K562 (cell line): ENCODE measurements around the gene DENND6A.

Experiments used
- CTCF ChIP-seq, 3 experiments: IDR thresholded peaks in 2 of 3; conservative IDR thresholded peaks in 1 of 3; 2 replicates each; pipeline ENCODE4 v1.5.1; 2011 to 2012; ENCODE audit warnings: low read length in 3 of 3, mild to moderate bottlenecking in 3 of 3, control low read depth in 2 of 3, improper control_type of control experiment in 1 of 3, inconsistent platforms in 1 of 3, low read depth in 1 of 3, mixed read lengths in 1 of 3, moderate library complexity in 1 of 3; ENCODE audit not compliant: insufficient read depth in 2 of 3
- E2F5 ChIP-seq: sonication (generic); formaldehyde crosslinking; IDR thresholded peaks from 2 replicates; pipeline ENCODE4 v1.8.0; 2022; ENCODE audit warnings: mild to moderate bottlenecking, missing genetic modification reagents
- POLR2A ChIP-seq: fragments of 450-650 bp; conservative IDR thresholded peaks from 2 replicates; pipeline ENCODE4 v1.6.1; 2016
- USF2 ChIP-seq: sonication (generic); formaldehyde crosslinking; IDR thresholded peaks from 2 replicates; pipeline ENCODE4 v1.5.0; 2020; ENCODE audit warnings: missing genetic modification reagents
- ZNF507 ChIP-seq: conservative IDR thresholded peaks from 2 replicates; pipeline ENCODE4 v1.6.1; 2017; ENCODE audit warnings: missing genetic modification characterization, missing compliant biosample characterization
- ZNF77 ChIP-seq: fragments of 250-450 bp; sonication (Bioruptor Pico); IDR thresholded peaks from 2 replicates; pipeline ENCODE4 v1.5.0; 2020
- TF ChIP-seq, protein P1 (sequence below): fragments of 250-450 bp; sonication (Bioruptor Pico); IDR thresholded peaks from 2 replicates; pipeline ENCODE4 v1.4.0; 2020; ENCODE audit warnings: mild to moderate bottlenecking, moderate library complexity
- TF ChIP-seq, protein P2 (sequence below): fragments of 450-650 bp; formaldehyde crosslinking; IDR thresholded peaks from 2 replicates; pipeline ENCODE4 v1.4.0; 2022; ENCODE audit warnings: missing genetic modification characterization
- TF ChIP-seq, protein P3 (sequence below): IDR thresholded peaks from 3 replicates; pipeline ENCODE4 v1.6.1; 2011; ENCODE audit warnings: borderline replicate concordance, mild to moderate bottlenecking; ENCODE audit not compliant: insufficient read length, insufficient read depth
- TF ChIP-seq, protein P4 (sequence below), 2 experiments: fragments of 450-650 bp; IDR thresholded peaks; 2 replicates each; pipeline ENCODE4 v1.6.1; 2016; ENCODE audit warnings: mild to moderate bottlenecking in 2 of 2, borderline replicate concordance in 1 of 2, low read depth in 1 of 2, moderate library complexity in 1 of 2

- no peak for TF ChIP-seq ZNF507 (tag)
- no peak for TF ChIP-seq USF2 (CRISPR knock-in tag)
- TF ChIP-seq CTCF (IDR thresholded peaks at IDR 0.05 in 2 of 3, conservative IDR thresholded peaks at IDR 0.05 in 1 of 3; ENCODE audit: insufficient read depth in 2 of 3, low read depth in 1 of 3, low read length in 3 of 3) = no peak
- no peak for TF ChIP-seq E2F5 (CRISPR knock-in tag)
- TF ChIP-seq, protein P1, sequence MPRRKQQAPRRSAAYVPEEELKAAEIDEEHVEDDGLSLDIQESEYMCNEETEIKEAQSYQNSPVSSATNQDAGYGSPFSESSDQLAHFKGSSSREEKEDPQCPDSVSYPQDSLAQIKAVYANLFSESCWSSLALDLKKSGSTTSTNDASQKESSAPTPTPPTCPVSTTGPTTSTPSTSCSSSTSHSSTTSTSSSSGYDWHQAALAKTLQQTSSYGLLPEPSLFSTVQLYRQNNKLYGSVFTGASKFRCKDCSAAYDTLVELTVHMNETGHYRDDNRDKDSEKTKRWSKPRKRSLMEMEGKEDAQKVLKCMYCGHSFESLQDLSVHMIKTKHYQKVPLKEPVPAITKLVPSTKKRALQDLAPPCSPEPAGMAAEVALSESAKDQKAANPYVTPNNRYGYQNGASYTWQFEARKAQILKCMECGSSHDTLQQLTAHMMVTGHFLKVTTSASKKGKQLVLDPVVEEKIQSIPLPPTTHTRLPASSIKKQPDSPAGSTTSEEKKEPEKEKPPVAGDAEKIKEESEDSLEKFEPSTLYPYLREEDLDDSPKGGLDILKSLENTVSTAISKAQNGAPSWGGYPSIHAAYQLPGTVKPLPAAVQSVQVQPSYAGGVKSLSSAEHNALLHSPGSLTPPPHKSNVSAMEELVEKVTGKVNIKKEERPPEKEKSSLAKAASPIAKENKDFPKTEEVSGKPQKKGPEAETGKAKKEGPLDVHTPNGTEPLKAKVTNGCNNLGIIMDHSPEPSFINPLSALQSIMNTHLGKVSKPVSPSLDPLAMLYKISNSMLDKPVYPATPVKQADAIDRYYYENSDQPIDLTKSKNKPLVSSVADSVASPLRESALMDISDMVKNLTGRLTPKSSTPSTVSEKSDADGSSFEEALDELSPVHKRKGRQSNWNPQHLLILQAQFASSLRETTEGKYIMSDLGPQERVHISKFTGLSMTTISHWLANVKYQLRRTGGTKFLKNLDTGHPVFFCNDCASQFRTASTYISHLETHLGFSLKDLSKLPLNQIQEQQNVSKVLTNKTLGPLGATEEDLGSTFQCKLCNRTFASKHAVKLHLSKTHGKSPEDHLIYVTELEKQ (CRISPR knock-in tag) = no peak
- TF ChIP-seq, protein P2, sequence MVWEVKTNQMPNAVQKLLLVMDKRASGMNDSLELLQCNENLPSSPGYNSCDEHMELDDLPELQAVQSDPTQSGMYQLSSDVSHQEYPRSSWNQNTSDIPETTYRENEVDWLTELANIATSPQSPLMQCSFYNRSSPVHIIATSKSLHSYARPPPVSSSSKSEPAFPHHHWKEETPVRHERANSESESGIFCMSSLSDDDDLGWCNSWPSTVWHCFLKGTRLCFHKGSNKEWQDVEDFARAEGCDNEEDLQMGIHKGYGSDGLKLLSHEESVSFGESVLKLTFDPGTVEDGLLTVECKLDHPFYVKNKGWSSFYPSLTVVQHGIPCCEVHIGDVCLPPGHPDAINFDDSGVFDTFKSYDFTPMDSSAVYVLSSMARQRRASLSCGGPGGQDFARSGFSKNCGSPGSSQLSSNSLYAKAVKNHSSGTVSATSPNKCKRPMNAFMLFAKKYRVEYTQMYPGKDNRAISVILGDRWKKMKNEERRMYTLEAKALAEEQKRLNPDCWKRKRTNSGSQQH = no peak
- TF ChIP-seq, protein P3, sequence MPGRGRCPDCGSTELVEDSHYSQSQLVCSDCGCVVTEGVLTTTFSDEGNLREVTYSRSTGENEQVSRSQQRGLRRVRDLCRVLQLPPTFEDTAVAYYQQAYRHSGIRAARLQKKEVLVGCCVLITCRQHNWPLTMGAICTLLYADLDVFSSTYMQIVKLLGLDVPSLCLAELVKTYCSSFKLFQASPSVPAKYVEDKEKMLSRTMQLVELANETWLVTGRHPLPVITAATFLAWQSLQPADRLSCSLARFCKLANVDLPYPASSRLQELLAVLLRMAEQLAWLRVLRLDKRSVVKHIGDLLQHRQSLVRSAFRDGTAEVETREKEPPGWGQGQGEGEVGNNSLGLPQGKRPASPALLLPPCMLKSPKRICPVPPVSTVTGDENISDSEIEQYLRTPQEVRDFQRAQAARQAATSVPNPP = no peak
- TF ChIP-seq ZNF77 = no peak
- no peak for TF ChIP-seq POLR2A
- TF ChIP-seq, protein P4, sequence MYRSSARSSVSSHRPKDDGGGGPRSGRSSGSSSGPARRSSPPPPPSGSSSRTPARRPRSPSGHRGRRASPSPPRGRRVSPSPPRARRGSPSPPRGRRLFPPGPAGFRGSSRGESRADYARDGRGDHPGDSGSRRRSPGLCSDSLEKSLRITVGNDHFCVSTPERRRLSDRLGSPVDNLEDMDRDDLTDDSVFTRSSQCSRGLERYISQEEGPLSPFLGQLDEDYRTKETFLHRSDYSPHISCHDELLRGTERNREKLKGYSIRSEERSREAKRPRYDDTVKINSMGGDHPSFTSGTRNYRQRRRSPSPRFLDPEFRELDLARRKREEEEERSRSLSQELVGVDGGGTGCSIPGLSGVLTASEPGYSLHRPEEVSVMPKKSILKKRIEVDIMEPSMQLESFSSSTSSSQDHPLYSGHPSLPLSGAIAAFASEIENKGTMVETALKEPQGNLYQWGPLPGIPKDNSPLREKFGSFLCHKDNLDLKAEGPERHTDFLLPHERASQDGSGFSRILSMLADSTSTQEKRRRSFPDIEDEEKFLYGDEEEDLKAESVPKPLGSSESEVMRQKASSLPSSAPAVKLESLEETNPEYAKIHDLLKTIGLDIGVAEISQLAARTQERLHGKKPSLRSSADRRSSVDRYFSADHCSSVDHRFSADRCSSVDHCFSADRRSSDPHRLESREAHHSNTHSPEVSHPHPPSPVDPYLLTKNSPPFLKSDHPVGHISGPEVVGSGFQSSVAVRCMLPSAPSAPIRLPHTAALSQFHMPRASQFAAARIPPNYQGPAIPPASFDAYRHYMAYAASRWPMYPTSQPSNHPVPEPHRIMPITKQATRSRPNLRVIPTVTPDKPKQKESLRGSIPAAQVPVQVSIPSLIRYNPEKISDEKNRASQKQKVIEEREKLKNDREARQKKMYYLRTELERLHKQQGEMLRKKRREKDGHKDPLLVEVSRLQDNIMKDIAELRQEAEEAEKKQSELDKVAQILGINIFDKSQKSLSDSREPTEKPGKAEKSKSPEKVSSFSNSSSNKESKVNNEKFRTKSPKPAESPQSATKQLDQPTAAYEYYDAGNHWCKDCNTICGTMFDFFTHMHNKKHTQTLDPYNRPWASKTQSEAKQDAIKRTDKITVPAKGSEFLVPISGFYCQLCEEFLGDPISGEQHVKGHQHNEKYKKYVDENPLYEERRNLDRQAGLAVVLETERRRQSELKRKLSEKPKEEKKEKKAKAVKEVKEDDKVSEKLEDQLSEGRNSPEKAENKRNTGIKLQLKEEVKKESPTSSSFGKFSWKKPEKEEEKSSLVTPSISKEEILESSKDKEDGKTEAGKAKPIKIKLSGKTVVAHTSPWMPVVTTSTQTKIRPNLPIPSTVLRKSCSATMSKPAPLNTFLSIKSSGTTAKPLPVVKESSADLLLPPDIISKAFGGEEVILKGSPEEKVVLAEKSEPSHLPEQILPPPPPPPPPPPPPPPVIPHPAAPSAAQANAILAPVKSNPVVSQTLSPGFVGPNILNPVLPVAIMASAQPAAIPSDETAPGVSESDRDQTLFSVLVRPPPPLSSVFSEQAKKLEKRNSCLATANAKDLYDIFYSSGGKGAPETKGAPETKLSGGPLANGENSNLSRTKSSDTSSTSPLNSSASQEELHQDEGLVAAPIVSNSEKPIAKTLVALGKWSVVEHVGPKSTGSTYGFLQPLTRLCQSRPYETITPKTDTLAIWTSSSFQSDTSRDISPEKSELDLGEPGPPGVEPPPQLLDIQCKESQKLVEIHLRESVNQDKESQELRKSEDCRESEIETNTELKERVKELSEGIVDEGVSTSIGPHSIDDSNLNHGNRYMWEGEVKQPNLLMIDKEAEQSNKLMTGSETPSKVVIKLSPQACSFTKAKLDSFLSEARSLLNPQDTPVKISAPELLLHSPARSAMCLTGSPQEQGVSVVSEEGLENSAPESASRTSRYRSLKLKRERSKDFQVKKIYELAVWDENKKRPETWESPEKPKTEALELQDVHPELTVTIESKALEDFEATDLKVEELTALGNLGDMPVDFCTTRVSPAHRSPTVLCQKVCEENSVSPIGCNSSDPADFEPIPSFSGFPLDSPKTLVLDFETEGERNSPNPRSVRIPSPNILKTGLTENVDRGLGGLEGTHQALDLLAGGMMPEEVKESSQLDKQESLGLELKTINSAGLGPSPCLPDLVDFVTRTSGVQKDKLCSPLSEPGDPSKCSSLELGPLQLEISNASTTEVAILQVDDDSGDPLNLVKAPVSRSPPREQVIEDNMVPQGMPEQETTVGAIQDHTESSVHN (IDR thresholded peaks at IDR 0.05; ENCODE audit: borderline replicate concordance in 1 of 2, low read depth in 1 of 2) = no peak
Measured at GRCh38 chr3:57577801-57578200, 115.1 kb downstream of the DENND6A start.
